ENCODE measurements around the gene ATG2B. TPM values are rescaled to one million over a fixed set of nuclear protein-coding genes. Genes with fewer than 3 reads are reported as not detected.

The ATG2B gene
- total and polyA plus RNA-seq, 9 of the 15 experiments (the other 6 are each of a cell fraction or from before 2014, with no cell fraction given), result 0.83 to 12.9 (median 8.7) TPM

DNA sequence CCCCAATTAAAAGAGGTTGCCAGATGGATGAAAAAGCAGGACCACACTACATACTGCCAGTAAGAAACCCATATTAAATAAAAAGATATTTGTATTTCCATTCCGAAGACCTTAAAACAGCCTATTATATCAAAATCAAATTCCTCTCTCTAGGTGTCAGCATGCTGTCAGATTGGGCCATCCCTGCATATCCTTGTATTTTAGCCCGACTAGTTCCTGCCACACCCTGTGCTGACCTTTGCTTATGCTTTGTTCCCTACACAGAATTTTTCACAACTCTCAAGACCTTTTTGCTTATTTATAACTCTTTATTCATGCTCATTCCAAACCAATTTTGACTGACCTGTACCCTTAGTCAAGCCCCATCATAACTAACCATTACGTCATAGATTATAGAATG lies 13.0 kb upstream of the ATG2B start:
- ATAC-seq (no peak), DNase-seq (ENCODE audit: extremely low read depth in 1 of 4, low spot score in 3 of 4) (no peak), FAIRE-seq (no peak)
- in situ Hi-C loops (cut with MboI), result no loop called here
- WGBS (ENCODE audit: insufficient coverage, low coverage, missing lambda C conversion rate), result 54% methylated on average over 3 of the region's 3 CpGs
- Histone ChIP-seq H3K4me1 (replicated peaks in 1 of 2; ENCODE audit: control insufficient read depth in 2 of 2, insufficient read depth in 2 of 2, low read length in 2 of 2) (no peaks in the 10 kb centered on the region), H3K4me3 (no peak overlapping the region), H4K20me1 (replicated peaks; ENCODE audit: control insufficient read depth, insufficient read depth, low read length) (no peaks in the 10 kb centered on the region), H3K27me3 (ENCODE audit: control insufficient read depth in 2 of 2, insufficient read depth in 2 of 2, low read length in 2 of 2) (no peaks in the 10 kb centered on the region), H3K36me3 (ENCODE audit: control insufficient read depth, insufficient read depth, low read length) (no peaks in the 10 kb centered on the region; the same call in 2 of the 3 replicates), H2AFZ (ENCODE audit: low read depth, low read length) (no peak overlapping the region), H3K9me1 (ENCODE audit: control insufficient read depth, insufficient read depth, low read length) (no peaks in the 10 kb centered on the region), H3K9ac (ENCODE audit: insufficient read depth in 1 of 2, low read depth in 2 of 2, low read length in 2 of 2) (no peak overlapping the region), H3K27ac (ENCODE audit: extremely low read depth, low read depth, low read length) (no peak overlapping the region), H3K4me2 (ENCODE audit: insufficient read depth, low read length) (no peak overlapping the region), H3K79me2 (ENCODE audit: control insufficient read depth, insufficient read depth, low read length) (peaks cover 12% of the 10 kb centered on the region; the same call in 2 of the 3 replicates), H3K9me3 (replicated peaks; ENCODE audit: control insufficient read depth, insufficient read depth, low read depth, low read length) (no peaks in the 10 kb centered on the region)
- BruUV-seq (replicated peaks), result no TSS peak
- no peak for TF ChIP-seq CREB3L1 (IDR thresholded peaks at IDR 0.05; ENCODE audit: borderline replicate concordance, low read depth)
- CTCF ChIA-PET (ENCODE audit: low intra/inter-chr PET ratio), result no interaction called here
- intact Hi-C loops (cut with micrococcal nuclease), result no loop called here
- POLR2A ChIA-PET, result no interaction called here

DNA sequence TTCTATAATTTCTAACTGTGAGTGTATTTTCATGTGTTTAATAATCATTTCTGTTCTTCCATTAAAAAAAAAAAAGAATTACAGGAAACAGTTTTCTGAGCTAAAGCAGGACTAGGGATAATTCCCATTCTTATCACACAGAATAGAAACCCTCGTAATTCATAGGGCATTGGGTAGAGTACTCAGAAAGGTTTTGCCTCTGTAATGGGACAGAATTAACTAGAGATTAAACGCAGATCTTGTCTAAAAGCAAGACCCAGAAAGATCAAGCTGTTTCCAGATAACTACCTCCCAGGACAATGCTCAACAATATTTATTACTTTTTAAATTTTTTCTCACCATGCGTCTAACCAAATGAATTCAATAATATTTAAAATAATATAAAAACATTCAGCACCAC lies 10.4 kb upstream of the ATG2B start:
- Histone ChIP-seq H3K4me1 (replicated peaks in 1 of 2; ENCODE audit: control insufficient read depth in 2 of 2, insufficient read depth in 2 of 2, low read length in 2 of 2) (peaks cover 0 to 4% of the 10 kb centered on the region in 2 experiments; a peak in 2 of 5 replicates), H3K27me3 (ENCODE audit: control insufficient read depth in 2 of 2, insufficient read depth in 2 of 2, low read length in 2 of 2) (no peaks in the 10 kb centered on the region), H3K79me2 (ENCODE audit: control insufficient read depth, insufficient read depth, low read length) (peaks cover 37% of the 10 kb centered on the region), H3K4me2 (ENCODE audit: insufficient read depth, low read length) (no peak overlapping the region), H4K20me1 (replicated peaks; ENCODE audit: control insufficient read depth, insufficient read depth, low read length) (no peaks in the 10 kb centered on the region), H3K9me3 (replicated peaks; ENCODE audit: control insufficient read depth, insufficient read depth, low read depth, low read length) (no peaks in the 10 kb centered on the region), H3K36me3 (ENCODE audit: control insufficient read depth, insufficient read depth, low read length) (no peaks in the 10 kb centered on the region), H3K27ac (ENCODE audit: extremely low read depth, low read depth, low read length) (no peak overlapping the region), H3K4me3 (no peak overlapping the region), H3K9ac (ENCODE audit: insufficient read depth in 1 of 2, low read depth in 2 of 2, low read length in 2 of 2) (no peak overlapping the region), H3K9me1 (ENCODE audit: control insufficient read depth, insufficient read depth, low read length) (no peaks in the 10 kb centered on the region), H2AFZ (ENCODE audit: low read depth, low read length) (no peak overlapping the region)
- ATAC-seq (no peak), FAIRE-seq (no peak), DNase-seq (ENCODE audit: extremely low read depth in 1 of 4, low spot score in 3 of 4) (no peak)
- in situ Hi-C loops (cut with MboI) (no loop called here), intact Hi-C loops (cut with micrococcal nuclease) (no loop called here)
- CTCF ChIA-PET (ENCODE audit: low intra/inter-chr PET ratio), result no interaction called here
- 74% methylated on average over 3 of the region's 3 CpGs for WGBS (ENCODE audit: insufficient coverage, low coverage, missing lambda C conversion rate)
- BruUV-seq (replicated peaks), result no TSS peak
- POLR2A ChIA-PET, result no interaction called here
- TF ChIP-seq WHSC1 (IDR thresholded peaks at IDR 0.05; ENCODE audit: low read length), result no peak
- TF ChIP-seq TCF7L2 (IDR thresholded peaks at IDR 0.05; ENCODE audit: low read depth, low read length), result no peak
- no peak for TF ChIP-seq HMGXB4 (CRISPR knock-in tag; IDR thresholded peaks at IDR 0.05)
- TF ChIP-seq TBP (optimal IDR thresholded peaks at IDR 0.05; ENCODE audit: low read depth, low read length), result no peak
- TF ChIP-seq ZNF217 (CRISPR knock-in tag; IDR thresholded peaks at IDR 0.05), result no peak
- TF ChIP-seq ZEB2 (IDR thresholded peaks at IDR 0.05), result no peak
- no peak for TF ChIP-seq STAG1 (CRISPR knock-in tag; IDR thresholded peaks at IDR 0.05; ENCODE audit: borderline replicate concordance)
- no peak for TF ChIP-seq ZNF280A (IDR thresholded peaks at IDR 0.05; ENCODE audit: low read depth, partially characterized antibody)
- TF ChIP-seq NR0B1 (IDR thresholded peaks at IDR 0.05; ENCODE audit: partially characterized antibody), result no peak
